IPS DF 4.7 (cell line): ENCODE results near the gene MN1.

Experiments used
- DNase-seq: peaks from one replicate; pipeline ENCODE4 v3.0.0-alpha.2; 2013; ENCODE audit warnings: low spot score; ENCODE audit errors: extremely low read depth

MN1 gene

GRCh38 chr22:27801616-27802345 is at the start of gene MN1:
Gene MN1, minus strand, starts transcription at chr22:27801756. Its CDS starts 1,213 bp downstream, at chr22:27800543.
- no peak for DNase-seq

- DNase-seq = no peak
Observed at GRCh38 chr22:27850000-27850521, 48.5 kb upstream of the MN1 start.

- DNase-seq = no peak
Observed at GRCh38 chr22:27848005-27848404, 46.4 kb upstream of the MN1 start.

- DNase-seq = no peak
Observed at GRCh38 chr22:27846910-27847309, 45.4 kb upstream of the MN1 start.

- DNase-seq = no peak
Observed at GRCh38 chr22:27846248-27846757, 44.7 kb upstream of the MN1 start.

GRCh38 chr22:27845644-27846043 is 44.1 kb upstream of the MN1 start:
- no peak for DNase-seq

GRCh38 chr22:27844656-27845591 is 43.4 kb upstream of the MN1 start:
- DNase-seq = no peak

GRCh38 chr22:27844256-27844655 is 42.7 kb upstream of the MN1 start:
- no peak for DNase-seq

- no peak for DNase-seq
Observed at GRCh38 chr22:27843441-27843840, 41.9 kb upstream of the MN1 start.

GRCh38 chr22:27842669-27843431 is 41.3 kb upstream of the MN1 start:
- no peak for DNase-seq

- DNase-seq = no peak
Observed at GRCh38 chr22:27842201-27842600, 40.6 kb upstream of the MN1 start.

- DNase-seq = no peak
Observed at GRCh38 chr22:27840436-27840835, 38.9 kb upstream of the MN1 start.

- no peak for DNase-seq
Observed at GRCh38 chr22:27839057-27839660, 37.6 kb upstream of the MN1 start.

- DNase-seq = no peak
Observed at GRCh38 chr22:27836181-27836580, 34.6 kb upstream of the MN1 start.

- DNase-seq = no peak
Observed at GRCh38 chr22:27835446-27835845, 33.9 kb upstream of the MN1 start.

GRCh38 chr22:27834364-27835185 is 33.0 kb upstream of the MN1 start:
- no peak for DNase-seq

- DNase-seq = no peak
Observed at GRCh38 chr22:27833803-27834202, 32.2 kb upstream of the MN1 start.

GRCh38 chr22:27832606-27833005 is 31.1 kb upstream of the MN1 start:
- DNase-seq = no peak

GRCh38 chr22:27829620-27830019 is 28.1 kb upstream of the MN1 start:
- no peak for DNase-seq
